Activated CD8-positive, alpha-beta T cell treated with anti-CD3 and anti-CD28 coated beads for 36 hours (primary cell): Measurements from ENCODE around the gene CHERP. TPM values are rescaled to one million over a fixed set of nuclear protein-coding genes. Genes with fewer than 3 reads are reported as not detected.

Source experiments
- ATAC-seq: fragments of 200-7000 bp; cut with Tn5 transposase; one replicate; pipeline ENCODE4 v1.10.0; 2021; ENCODE audit warnings: mild to moderate bottlenecking, moderate library complexity
- CTCF ChIA-PET: fragments of 350-600 bp; sonication (Branson Sonifier 250); formaldehyde crosslinking; loops from one replicate; lab custom pipeline; 2021; ENCODE audit warnings: antibody characterized with exemption; lab: Charles Lee
- POLR2A ChIA-PET: fragments of 350-600 bp; sonication (Branson Sonifier 250); formaldehyde crosslinking; loops from one replicate; lab custom pipeline; 2021; ENCODE audit warnings: antibody characterized with exemption; lab: Charles Lee
- DNase-seq: peaks from one replicate; pipeline ENCODE4 v3.0.0-alpha.2; 2020
- H3K27ac Mint-ChIP-seq: one replicate; pipeline ENCODE4 v1.8.0; 2021; ENCODE audit warnings: mild to moderate bottlenecking, mixed read lengths
- H3K27me3 Mint-ChIP-seq: one replicate; pipeline ENCODE4 v1.8.0; 2021; ENCODE audit warnings: mixed read lengths
- H3K36me3 Mint-ChIP-seq: one replicate; pipeline ENCODE4 v1.8.0; 2021; ENCODE audit warnings: low read depth, mixed read lengths
- H3K4me1 Mint-ChIP-seq: one replicate; pipeline ENCODE4 v1.8.0; 2021; ENCODE audit warnings: low read depth, mixed read lengths
- H3K4me3 Mint-ChIP-seq: one replicate; pipeline ENCODE4 v1.8.0; 2021; ENCODE audit warnings: mild to moderate bottlenecking, moderate library complexity, mixed read lengths
- H3K9me3 Mint-ChIP-seq: one replicate; pipeline ENCODE4 v1.8.0; 2021; ENCODE audit warnings: mixed read lengths
- intact Hi-C: fragments of 100-400 bp; cut with micrococcal nuclease; formaldehyde crosslinking; loops from one replicate; pipeline ENCODE4 v1.10.0; 2022
- total RNA-seq, 2 experiments: library from RNA; stranded (reverse); gene quantifications; one replicate each; pipeline ENCODE4 v1.2.3, GENCODE V29; 2021
- TF ChIP-seq, protein P1 (sequence below): fragments of 200-600 bp; IDR thresholded peaks from one replicate; pipeline ENCODE4 v1.8.0; 2022; ENCODE audit warnings: antibody characterized with exemption, mild to moderate bottlenecking

The CHERP gene, protein sequence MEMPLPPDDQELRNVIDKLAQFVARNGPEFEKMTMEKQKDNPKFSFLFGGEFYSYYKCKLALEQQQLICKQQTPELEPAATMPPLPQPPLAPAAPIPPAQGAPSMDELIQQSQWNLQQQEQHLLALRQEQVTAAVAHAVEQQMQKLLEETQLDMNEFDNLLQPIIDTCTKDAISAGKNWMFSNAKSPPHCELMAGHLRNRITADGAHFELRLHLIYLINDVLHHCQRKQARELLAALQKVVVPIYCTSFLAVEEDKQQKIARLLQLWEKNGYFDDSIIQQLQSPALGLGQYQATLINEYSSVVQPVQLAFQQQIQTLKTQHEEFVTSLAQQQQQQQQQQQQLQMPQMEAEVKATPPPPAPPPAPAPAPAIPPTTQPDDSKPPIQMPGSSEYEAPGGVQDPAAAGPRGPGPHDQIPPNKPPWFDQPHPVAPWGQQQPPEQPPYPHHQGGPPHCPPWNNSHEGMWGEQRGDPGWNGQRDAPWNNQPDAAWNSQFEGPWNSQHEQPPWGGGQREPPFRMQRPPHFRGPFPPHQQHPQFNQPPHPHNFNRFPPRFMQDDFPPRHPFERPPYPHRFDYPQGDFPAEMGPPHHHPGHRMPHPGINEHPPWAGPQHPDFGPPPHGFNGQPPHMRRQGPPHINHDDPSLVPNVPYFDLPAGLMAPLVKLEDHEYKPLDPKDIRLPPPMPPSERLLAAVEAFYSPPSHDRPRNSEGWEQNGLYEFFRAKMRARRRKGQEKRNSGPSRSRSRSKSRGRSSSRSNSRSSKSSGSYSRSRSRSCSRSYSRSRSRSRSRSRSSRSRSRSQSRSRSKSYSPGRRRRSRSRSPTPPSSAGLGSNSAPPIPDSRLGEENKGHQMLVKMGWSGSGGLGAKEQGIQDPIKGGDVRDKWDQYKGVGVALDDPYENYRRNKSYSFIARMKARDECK
- 10 to 100 TPM; 57.5 to 59.6 TPM for total RNA-seq

DNA sequence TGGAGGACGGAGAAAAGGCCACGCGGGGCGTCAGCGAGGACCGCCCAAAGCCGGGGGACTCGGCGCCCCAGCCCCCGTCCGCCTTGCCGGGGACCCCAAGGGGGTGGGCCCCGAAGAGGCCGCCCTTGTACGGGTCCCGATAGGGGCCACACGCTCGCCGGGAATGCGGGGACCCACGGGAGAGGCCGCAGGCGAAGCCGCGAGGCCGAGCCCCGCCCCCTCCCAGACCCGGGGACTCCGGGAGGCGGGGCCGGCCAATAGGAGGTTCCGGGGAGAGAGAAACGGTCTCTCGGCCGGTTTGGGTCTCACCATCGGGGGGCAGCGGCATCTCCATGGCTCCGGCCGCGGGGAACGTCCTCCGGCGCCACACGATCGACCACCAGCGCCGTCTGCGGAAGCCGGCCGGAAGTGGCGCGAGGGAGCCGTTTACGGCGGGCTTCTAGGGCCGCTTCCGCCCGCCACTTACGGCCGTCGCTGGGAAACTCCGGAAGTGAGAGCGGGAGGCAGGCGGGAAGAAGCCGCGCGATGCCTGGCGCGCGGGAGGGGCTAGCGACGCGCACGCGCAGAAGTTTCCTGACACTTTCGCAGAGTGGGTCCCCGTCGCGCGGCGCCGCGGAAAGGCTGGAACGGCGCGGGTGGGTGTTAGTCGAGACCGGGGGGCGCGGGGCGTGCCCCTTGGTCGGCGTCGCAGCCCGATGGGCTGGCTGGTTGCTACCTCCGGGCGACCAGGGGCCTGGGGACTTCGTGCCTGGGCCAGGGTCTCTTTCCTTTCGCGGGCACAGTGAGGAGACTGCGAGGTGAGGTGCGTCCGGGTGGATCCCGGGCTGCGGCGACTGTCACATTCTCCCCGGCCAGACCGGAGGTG lies at the start of gene CHERP:
CHERP (minus strand) TSS at position 393 of the 865 bp plus-strand sequence; CDS start at position 334, 59 bp downstream.
- H3K9me3 Mint-ChIP-seq: no peaks in the 10 kb centered on the region
- ChIA-PET CTCF (interaction anchor here (1.3 to 1.5 kb wide), 2 partner anchors 46 to 87 kb away, joined by 3 to 4 read pairs; partner anchors contain the start of genes C19orf44 and CALR3), POLR2A (interaction anchor here (0.6 to 4.4 kb wide), 16 partner anchors 8 to 693 kb away, joined by 3 to 35 read pairs (median 3); partner anchors contain the start of genes MED26 and TMEM38A)
- H3K36me3 Mint-ChIP-seq: peaks cover 44% of the 10 kb centered on the region
- no peaks in the 10 kb centered on the region for H3K27me3 Mint-ChIP-seq
- peak within 1 kb of the TSS; percentile 83 for H3K4me3 Mint-ChIP-seq
- intact Hi-C loops: no loop called here
- H3K4me1 Mint-ChIP-seq: peaks cover 50% of the 10 kb centered on the region
- peak; percentile 92 for ATAC-seq
- TF ChIP-seq, protein P1, sequence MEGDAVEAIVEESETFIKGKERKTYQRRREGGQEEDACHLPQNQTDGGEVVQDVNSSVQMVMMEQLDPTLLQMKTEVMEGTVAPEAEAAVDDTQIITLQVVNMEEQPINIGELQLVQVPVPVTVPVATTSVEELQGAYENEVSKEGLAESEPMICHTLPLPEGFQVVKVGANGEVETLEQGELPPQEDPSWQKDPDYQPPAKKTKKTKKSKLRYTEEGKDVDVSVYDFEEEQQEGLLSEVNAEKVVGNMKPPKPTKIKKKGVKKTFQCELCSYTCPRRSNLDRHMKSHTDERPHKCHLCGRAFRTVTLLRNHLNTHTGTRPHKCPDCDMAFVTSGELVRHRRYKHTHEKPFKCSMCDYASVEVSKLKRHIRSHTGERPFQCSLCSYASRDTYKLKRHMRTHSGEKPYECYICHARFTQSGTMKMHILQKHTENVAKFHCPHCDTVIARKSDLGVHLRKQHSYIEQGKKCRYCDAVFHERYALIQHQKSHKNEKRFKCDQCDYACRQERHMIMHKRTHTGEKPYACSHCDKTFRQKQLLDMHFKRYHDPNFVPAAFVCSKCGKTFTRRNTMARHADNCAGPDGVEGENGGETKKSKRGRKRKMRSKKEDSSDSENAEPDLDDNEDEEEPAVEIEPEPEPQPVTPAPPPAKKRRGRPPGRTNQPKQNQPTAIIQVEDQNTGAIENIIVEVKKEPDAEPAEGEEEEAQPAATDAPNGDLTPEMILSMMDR: no peak
- peak within 1 kb of the TSS; percentile 92 for H3K27ac Mint-ChIP-seq
- peak; percentile 94 for DNase-seq

DNA sequence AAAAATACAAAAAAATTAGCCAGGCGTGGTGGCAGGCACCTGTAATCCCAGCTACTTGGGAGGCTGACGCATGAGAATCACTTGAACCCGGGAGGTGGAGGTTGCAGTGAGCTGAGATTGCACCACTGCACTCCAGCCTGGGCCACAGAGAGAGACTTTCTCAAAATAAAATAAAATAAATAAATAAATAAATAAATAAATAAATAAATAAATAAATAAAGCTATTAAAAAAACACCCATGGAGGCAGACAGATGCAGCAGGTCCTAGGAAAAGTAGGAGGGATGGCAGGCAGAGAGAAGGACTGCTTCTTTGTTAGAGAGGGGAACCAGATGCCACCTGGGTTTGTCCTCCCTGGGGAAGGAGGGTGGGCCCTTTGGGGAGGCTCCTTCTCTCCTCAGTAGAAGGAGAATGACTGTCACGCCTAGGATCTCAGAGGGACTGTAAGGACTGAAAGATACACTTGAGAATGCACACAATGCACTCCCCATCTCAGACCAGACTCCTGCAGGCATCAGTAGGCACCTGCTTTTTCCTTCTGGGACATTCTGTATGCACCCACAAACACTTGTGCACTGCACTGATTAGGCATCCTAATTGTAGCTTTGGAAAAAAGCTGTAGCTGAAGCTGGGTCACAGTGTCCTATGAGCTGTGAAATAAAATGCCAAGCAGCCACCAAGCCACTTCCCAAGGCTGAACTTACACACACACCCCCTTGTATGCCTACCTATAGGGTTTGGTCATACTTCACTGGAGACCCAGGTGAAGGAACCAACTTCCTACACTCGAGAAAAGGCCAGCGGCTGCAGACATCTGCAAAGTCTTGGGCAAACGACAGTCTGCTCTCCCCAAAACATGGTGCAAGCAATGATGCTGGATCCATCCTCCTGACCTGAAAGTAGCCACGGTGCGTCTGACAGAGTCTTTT lies 48.9 kb upstream of the CHERP start:
- POLR2A ChIA-PET: interaction anchor here (0.6 to 7.5 kb wide), 5 partner anchors 21 to 66 kb away, joined by 3 to 93 read pairs (median 3); partner anchors contain the start of gene MED26
- TF ChIP-seq, protein P1: no peak
- no peak overlapping the region for H3K27ac Mint-ChIP-seq
- H3K36me3 Mint-ChIP-seq: no peaks in the 10 kb centered on the region
- H3K9me3 Mint-ChIP-seq: no peaks in the 10 kb centered on the region
- intact Hi-C loops: no loop called here
- H3K27me3 Mint-ChIP-seq: no peaks in the 10 kb centered on the region
- H3K4me3 Mint-ChIP-seq: no peak overlapping the region
- CTCF ChIA-PET: interaction anchor here (0.6 to 1.1 kb wide), 2 partner anchors 18 to 136 kb away, joined by 3 read pairs; partner anchors contain the start of gene SLC35E1
- DNase-seq (no peak), ATAC-seq (no peak)
- peaks cover 85% of the 10 kb centered on the region for H3K4me1 Mint-ChIP-seq

DNA sequence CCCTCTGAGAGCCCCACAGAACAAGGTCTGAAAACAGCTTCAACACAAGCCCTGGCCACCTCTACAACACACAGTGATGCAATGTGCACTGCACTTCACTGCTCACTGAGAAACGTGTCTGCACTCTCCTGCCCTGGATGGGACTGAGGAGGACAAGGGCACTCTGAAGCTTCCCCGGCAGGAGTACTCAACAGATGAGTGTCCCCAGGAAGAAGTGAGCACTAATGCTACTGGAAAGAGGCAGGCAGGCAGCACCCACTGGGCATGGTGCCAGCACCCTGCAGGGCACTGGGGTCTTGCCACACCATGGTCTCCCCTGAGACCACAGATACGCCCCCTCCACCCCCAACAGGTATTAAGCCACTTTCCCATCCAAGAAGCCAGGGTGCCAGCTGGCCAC lies 47.7 kb upstream of the CHERP start:
- no peaks in the 10 kb centered on the region for H3K9me3 Mint-ChIP-seq
- no peaks in the 10 kb centered on the region for H3K27me3 Mint-ChIP-seq
- DNase-seq (no peak), ATAC-seq (no peak)
- peaks cover 85% of the 10 kb centered on the region for H3K4me1 Mint-ChIP-seq
- peak overlapping the region; percentile 47 for H3K27ac Mint-ChIP-seq
- H3K36me3 Mint-ChIP-seq: peaks cover 10% of the 10 kb centered on the region
- intact Hi-C loops: loop anchor here (2.0 kb wide), 1 partner anchor 37 kb away; no protein-coding TSS in a partner anchor
- no peak overlapping the region for H3K4me3 Mint-ChIP-seq
- TF ChIP-seq, protein P1: no peak
- ChIA-PET CTCF (interaction anchor here (1.2 to 1.5 kb wide), 2 partner anchors 9 to 38 kb away, joined by 3 read pairs; partner anchors contain the start of gene MED26), POLR2A (interaction anchor here (1.2 to 7.5 kb wide), 2 partner anchors 37 to 70 kb away, joined by 4 to 93 read pairs; partner anchors contain the start of genes MED26 and SMIM7)
